HG03060 (cell line): Measurements from ENCODE around the gene CYTH3.
"Not testable (repeated sequence)": the region's sequence is repeated elsewhere in the genome, so short reads cannot be mapped to it uniquely, and the experiment has no call there.

Experiments
- ATAC-seq: cut with Tn5 transposase; IDR thresholded peaks from one replicate; pipeline ENCODE4 v1.9.1; 2021; ENCODE audit warnings: low read depth, moderate number of reproducible peaks; ENCODE audit not compliant: unreplicated experiment

The CYTH3 gene

DNA sequence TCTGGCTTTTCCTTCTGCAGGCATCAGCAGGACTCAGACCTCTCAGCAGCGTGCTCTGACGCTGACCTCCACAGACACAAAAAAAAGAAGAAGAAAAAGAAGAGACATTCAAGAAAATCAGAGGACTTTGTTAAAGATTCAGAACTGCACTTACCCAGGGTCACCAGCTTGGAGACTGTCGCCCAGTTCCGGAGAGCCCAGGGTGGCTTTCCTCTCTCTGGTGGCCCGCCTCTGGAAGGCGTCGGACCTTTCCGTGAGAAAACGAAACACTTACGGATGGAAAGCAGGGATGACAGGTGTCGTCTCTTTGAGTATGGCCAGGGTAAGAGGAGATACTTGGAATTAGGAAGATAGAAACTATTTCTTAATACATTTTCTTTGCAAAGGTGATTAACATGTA is 115.7 kb downstream of the CYTH3 start:
- no peak for ATAC-seq

DNA sequence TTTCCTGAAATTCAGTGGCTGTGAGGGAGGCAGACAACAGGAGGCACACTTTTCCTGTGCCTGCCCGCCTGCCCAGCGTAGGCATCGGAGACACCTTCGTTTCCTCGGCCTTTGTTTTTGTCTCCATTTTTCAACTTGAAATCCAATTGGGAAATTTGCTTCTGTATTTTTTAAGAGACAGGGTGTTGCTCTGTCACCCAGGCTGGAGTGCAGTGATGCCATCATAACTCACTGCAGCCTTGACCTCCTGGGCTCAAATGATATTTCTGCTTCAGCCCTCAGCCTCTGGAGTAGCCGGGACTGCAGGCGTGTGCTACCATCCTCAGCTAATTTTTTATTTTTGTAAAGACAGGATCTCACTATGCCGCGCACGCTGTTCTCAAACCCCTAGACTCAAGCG is 116.8 kb downstream of the CYTH3 start:
- ATAC-seq: no peak

DNA sequence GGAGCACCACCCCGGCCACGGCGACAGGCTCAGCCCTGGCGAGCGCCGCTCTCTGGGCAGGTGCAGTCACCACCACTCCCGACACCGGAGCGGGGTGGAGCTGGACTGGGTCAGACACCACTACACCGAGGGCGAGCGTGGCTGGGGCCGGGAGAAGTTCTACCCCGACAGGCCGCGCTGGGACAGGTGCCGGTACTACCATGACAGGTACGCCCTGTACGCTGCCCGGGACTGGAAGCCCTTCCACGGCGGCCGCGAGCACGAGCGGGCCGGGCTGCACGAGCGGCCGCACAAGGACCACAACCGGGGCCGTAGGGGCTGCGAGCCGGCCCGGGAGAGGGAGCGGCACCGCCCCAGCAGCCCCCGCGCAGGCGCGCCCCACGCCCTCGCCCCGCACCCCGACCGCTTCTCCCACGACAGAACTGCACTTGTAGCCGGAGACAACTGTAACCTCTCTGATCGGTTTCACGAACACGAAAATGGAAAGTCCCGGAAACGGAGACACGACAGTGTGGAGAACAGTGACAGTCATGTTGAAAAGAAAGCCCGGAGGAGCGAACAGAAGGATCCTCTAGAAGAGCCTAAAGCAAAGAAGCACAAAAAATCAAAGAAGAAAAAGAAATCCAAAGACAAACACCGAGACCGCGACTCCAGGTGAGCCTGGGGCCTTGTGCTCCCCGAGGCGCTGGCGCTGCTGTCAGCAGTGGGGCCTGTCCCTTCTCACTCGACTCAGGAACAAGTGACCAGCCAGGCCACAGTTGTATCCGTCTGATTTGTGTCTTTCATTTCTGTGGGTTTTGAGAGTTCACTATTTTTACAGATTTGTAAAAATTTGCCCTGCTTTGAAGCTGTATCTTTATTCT is 117.7 kb downstream of the CYTH3 start:
- ATAC-seq: no peak

DNA sequence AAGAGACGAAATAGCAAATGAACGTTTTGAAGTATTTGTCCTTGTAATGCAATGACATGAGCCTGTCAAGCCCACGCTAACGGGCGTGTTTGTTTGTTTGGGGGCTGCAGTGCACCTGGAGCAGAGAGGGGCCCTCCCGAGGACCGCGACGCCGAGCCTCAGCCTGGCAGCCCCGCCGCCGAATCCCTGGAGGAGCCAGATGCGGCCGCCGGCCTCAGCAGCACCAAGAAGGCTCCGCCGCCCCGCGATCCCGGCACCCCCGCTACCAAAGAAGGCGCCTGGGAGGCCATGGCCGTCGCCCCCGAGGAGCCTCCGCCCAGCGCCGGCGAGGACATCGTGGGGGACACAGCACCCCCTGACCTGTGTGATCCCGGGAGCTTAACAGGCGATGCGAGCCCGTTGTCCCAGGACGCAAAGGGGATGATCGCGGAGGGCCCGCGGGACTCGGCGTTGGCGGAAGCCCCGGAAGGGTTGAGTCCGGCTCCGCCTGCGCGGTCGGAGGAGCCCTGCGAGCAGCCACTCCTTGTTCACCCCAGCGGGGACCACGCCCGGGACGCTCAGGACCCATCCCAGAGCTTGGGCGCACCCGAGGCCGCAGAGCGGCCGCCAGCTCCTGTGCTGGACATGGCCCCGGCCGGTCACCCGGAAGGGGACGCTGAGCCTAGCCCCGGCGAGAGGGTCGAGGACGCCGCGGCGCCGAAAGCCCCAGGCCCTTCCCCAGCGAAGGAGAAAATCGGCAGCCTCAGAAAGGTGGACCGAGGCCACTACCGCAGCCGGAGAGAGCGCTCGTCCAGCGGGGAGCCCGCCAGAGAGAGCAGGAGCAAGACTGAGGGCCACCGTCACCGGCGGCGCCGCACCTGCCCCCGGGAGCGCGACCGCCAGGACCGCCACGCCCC is 118.5 kb downstream of the CYTH3 start:
- ATAC-seq: no peak

DNA sequence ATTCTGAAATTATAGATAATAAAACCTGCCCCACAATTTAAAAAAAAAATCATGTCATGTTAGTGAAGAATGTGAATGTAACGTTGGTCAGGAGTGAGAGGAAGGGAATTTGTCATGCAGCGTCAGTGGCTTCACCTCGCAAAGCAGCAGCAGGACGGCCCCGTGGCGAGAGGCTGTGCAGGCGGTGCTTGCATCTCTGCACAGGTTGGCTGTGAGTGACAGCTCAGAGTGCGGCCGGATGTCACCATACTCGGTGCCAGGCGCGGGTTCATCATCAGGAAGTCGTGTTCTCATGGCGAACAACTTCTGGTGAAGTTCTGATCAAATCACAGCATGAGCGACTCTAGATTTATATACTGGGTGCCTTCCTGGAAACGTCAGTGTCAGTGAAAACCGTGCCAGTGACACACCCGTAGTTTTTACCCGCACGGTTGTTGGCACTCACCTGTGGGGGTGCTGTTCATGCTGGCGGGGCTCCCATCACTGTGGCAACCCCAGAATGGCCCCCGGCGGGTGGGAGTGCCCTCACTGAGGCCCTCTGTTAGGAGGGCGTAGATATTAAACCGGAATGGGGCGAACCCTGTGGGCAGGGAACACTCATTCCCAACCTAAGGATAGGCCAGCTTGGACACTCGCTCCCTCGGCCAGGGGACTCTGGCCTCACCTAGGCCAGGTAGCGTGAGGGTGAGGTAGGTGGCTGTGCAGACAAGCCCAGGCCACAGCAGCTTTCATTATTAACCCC is 120.3 kb downstream of the CYTH3 start:
- ATAC-seq: no peak

DNA sequence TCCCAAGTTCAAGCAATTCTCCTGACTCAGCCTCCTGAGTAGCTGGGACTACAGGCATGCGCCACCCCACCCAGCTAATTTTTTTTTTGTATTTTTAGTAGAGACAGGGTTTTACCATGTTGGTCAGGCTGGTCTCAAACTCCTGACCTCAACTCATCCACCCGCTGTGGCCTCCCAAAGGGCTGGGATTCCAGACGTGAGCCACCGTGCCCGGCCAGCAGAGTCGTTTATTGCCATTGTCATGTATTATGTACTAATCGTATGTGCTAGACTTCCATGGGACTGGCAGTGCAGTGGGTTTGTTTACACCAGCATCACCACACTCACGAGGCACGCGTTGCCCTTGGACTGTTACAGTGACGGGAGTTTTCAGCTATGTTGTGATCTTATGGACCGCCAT is 120.9 kb downstream of the CYTH3 start:
- ATAC-seq: not testable (repeated sequence)

DNA sequence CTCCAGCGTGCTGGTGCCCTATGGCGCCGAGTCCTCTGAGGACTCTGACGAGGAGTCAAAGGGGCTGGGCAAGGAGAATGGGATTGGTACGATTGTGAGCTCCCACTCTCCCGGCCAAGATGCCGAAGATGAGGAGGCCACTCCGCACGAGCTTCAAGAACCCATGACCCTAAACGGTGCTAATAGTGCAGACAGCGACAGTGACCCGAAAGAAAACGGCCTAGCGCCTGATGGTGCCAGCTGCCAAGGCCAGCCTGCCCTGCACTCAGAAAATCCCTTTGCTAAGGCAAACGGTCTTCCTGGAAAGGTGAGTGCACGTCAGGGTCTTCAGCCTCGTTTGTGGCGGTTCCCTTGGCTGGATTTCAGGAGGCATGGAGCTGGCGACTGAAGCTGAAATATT is 122.4 kb downstream of the CYTH3 start:
- no peak for ATAC-seq

DNA sequence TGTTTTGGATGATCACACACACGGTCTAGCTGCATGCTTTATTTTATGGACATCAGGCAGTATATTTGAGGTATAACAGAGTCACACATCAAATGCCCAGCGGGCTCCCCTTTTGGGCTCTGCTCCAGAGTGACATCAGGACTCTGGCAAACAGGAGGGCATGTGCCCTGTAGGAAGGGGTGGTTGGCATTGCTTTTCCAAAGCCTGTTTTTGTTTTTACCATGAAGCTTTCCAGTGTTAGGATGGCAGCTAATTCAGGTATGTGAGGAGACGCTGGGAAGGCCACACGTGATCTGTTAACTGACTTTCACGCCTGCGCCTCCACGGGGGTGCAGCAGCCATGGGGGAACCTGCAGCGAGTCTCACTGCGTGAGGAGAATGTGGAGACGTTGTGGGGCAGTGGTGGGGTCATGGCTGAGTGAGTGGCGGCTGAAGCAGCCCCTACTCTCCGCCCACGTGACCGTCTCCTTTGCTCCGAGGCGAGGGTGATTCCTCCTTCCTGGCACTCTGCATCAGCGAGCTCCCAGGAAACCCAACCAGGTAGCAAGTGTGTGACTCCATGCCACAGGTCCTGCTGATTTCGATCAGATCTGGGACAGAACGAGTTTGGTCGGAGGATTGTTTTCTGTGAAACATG is 123.6 kb downstream of the CYTH3 start:
- no peak for ATAC-seq

DNA sequence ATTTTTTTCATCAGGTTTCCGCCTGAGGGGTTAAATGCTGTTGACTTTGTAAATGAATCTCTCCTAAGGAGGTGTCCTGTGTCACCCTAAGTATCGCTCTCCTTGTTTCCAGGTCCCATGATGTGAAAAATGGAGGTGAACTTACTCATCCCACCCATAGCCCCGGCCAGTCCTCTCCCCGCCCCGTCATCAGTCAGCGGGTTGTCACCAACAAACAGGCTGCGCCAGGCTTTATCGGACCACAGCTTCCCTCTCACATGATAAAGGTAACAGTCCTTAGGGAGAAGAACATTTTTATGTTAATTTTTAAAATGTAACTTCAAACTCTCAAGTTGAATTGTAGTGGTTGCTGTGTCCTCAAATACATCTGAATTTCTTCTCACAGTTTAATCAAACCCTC is 124.8 kb downstream of the CYTH3 start:
- ATAC-seq: no peak

DNA sequence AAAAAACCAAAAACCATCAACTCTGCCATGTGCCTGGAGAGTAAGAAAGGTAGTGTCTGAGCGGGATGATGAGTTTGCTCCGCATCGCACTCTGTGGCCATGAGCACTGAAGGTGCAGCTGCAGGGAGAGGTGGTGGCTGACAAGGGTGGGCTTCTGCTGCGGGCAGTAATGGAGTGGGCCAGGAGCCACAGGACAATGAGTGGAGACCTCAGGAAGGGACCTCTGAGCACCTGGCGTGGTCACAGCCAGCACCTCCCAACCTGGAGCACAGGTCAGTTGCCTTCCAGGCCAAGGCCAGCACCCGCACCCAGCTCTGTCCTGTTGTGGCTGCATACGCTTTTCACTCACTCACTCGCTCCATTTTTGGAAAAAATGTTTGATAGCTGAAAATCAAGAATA is 125.8 kb downstream of the CYTH3 start:
- ATAC-seq: no peak

DNA sequence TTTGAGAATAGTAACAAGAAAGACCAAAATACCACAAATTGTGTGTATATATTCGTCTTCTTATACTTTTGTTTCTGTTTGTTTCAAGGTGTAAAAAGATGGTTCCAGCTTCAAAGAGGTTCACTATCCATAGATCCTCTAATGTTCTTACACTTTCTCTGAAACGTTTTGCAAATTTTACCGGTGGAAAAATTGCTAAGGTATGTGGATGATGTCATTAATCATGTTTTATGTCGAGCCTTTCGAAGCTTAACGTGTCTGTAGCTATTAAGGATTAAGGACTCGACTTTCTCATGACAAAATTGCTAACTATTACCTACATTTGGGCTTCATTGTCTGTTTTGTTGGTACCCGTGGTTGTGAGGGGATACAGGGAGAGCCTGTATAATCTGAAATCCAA is 128.4 kb downstream of the CYTH3 start:
- no peak for ATAC-seq

DNA sequence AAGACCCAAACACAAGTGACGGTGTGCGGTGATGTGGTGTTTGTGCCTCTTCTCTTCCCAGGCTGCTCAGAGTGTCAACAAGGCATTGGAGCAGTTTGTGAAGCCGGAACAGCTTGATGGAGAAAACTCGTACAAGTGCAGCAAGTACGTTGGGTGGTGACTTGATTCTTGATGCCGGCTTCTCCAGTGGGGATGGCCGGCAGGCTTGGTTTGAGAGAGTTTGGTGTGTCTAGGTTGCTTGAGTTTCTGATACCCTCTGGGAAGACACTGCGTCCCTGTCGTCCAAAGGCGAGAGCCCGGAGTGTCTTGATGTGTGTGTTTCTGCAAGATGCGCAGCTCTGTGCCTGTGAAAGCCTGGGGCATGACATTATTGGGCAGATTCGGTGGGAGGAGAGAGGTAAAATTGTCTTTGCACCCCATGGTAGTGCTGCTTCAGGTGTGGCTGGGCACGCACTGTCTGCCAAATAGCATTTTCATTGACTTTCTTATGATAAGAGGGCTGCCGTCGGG is 129.5 kb downstream of the CYTH3 start:
- ATAC-seq: no peak

DNA sequence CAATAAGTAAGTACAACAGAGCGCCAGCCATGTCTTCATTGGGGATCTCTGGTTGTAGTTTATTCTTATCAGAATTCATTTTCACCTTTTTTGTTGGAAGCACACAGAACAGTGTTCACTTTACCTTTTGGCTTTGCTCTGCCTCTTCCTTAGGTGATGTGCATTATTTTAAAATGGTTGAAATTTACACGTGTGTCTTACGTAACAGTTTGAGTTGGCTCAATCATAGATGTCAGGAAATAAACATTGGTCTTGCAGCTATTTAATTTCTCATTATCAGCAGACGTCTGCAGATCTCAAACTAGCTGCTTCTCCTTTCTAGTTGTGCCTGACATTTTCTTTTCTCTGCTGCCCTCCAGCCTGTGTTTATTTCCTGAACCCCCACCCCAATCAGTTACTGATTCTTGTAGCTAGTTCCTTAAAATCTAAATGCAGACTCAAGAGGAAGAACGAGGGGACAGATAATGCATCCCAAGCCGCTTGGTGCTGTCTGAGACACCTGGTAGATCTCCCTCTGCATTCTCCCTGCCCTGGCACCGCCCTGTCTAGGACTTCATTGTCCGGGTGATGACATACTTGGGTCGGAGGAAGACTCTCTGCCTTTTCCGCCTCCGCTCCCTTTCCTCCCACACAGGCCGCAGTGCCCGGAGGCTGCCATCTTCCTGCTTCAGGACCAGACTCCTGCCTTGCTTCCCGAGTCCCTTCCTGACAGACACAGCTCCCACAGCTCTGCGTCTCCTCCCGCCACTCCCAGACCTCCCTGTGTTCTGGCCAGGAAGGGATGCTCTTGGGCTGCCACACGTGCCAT is 133.0 kb downstream of the CYTH3 start:
- ATAC-seq: no peak

DNA sequence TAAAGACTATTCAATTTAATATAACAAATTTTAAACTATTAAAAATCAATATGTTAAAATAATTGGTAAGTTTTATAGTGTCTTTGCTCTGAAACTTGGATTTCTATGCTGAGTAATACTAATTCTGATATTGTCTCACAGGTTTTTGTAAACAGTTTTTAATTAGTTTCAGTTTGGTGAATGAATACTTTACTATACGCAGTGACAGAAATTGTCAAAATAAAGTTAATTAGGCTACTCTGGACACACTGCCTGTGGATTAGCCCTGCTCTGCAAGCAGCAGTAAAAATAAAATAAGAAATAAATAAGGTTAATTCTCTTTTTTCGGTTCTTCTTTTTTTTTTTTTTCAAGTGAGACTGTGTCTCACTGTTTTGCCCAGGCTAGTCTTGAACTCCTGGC is 135.9 kb downstream of the CYTH3 start:
- ATAC-seq: no peak

DNA sequence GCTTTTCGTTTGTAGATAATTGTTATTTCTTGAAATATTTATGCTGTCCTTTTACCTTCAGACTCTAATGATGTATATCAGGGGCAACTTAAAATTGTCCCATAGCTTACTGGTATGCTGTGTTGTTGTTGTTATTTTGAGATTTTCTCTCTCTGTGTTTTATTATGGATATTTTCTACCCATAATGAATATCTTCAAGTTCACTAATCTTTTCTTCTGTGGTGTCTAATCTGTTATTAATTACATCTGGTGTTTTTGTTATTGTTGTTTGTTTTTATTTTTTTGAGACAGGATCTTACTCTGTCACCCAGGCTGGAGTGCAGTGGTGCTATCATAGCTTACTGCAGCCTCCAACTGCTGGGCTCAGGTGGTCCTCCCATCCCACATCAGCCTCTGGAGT is 139.2 kb downstream of the CYTH3 start:
- ATAC-seq: no peak

DNA sequence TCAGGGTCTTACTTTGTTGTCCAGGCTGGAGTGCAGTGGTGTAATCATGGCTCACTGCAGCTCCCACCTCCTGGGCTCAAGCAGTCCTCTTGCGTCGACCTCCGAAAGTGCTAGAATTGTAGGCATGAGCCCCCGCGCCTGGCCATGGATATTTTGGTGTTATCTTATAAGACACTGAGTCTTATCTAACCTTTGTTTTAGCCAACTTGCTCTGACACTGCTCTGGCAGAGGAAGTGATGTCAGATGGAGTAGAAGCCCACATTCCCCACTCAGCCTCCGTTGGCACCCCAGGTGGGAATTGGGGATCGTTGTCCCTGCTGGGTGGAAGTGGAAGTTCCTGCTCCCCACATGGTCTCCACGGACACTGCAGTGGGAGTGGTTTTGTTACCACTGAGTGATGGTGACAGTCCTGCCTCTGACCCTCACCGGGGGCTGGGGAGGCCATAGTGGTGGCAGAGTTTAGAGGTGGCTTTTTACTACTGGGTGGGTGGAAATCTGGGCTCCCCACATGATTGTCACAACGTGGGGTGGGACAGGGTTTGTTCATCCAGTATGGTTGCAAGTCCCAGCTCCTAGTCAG is 142.3 kb downstream of the CYTH3 start:
- ATAC-seq: no peak

DNA sequence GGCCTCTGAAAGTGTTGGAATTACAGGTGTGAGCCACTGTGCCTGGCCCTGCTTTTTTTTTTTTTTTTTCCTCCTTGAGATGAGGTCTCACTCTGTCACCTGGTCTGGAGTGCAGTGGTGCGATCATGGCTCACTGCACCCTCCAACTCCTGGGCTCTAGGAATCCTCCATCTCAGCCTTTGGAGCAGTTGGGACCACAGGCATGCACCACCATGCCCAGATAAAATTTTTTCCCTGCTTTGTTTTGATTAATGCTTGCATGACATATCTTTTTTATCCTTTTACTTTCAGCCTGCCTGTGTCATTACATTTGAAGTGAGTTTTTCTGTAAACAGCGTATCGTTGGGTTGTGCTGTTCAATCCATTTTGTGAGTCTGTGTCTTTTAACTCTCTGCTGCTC is 144.2 kb downstream of the CYTH3 start:
- ATAC-seq: no peak

DNA sequence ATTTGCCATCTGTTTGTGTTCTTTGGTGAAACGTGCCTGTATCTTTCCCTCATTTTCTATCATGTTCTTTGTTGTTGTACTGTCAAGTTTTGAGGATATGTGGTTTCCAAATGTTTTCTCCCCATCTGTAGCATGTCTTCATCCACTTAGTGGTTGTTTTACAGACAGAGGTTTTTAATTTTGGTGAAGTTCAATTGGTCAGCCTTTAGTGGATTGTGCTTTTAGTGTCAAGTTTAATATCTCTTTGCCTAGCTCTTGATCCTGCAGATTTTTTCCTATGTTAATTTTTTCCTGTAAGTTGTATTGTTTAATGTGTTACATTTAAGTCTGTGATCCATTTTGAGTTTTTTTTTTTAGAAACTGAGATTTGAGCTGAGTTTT is 145.3 kb downstream of the CYTH3 start:
- no peak for ATAC-seq

DNA sequence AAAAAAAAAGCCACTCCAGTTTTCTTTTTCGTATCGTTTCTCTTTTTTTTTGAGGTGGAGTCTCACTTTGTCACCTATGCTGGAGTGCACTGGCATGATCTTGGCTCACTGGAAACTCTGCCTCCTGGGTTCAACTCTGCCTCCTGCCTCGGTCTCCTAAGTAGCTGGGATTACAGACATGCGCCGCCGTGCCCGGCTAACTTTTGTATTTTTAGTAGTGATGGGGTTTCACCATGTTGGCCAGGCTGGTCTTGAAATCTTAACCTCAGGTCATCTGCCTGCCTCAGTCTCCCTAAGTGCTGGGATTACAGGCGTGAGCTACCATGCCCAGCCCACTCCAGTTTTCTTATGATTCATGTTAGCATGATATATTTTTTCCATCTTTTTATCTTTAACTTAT is 148.6 kb downstream of the CYTH3 start:
- ATAC-seq: no peak
